ENCODE measurements around the gene SNCA.

SNCA gene

GRCh38 chr4:89707467-89707866 is 129.5 kb downstream of the SNCA start:
- no peak for DNase-seq (ENCODE audit: low read depth)

GRCh38 chr4:89704651-89705395 is 132.1 kb downstream of the SNCA start:
- no peak for DNase-seq (ENCODE audit: low read depth)

GRCh38 chr4:89703829-89704590 is 133.0 kb downstream of the SNCA start:
- no peak for DNase-seq (ENCODE audit: low read depth)

DNA sequence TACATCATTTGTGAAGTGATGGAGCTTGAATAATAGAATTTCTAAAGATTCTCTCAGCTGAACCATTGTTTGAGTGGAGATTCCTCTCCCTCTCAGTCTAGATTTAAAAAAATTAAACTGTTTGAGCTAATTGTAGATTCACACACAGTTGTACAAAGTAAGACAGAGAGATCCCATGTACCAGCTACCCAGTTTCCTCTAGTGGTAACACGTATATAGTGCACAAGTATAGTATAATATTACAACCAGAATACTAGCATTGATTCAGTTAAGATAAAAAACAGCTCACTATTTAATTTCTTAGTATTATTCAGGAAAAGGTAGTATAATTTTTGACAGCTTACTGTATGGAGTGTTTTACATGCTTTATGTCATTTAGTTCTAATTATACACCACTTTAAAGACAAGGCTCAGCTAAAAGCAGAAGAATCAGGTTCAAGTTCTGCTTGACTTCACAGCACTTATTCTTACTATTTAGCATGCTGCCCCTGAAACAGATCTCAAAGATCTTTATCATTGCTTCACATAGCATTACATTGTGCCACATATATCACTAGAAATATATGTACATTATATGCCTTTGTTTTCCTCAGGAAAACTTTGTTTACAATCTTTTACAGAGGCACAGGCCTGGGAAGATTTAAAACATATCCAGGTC is 136.1 kb downstream of the SNCA start:
- no peak for DNase-seq (ENCODE audit: low read depth)

GRCh38 chr4:89685690-89686089 is 151.3 kb downstream of the SNCA start:
- DNase-seq (ENCODE audit: low read depth), result no peak

DNA sequence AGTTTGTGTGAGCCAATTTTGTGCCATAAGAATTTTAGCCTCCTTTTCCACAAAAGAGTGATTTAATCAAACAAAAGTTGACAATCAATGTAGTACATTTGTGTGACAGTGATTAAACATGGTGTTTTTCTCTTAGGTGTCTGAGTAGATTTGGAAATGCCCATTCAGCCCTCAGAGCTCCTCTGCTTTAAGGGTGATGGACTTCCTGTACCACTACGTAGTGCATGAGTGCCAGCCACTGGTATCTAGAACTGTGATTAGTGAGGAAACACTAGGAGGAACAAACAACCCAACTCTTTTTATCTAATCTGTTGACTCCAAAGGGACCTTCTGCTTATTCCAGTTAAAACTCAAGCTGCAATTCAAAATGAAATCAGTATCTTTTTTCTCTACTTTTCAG is 151.7 kb downstream of the SNCA start:
- no peak for DNase-seq (ENCODE audit: low read depth)

DNA sequence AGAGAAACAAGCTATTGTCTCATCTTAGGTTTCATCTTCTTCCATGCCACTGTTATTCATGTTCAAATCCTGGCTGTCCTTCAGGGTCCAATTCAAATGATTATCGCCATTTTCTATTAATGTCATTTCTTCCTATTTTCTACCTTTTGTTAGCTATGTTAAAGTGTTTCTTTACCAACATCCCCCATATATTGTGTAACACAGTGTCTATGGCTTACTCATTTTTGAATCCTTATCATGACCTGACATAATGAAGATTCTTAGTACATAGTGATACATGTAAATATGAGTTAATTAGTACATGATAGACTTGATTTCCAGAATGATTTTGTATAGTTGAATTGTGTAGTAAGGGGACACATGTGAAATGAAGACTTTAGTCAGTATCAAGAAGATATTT is 152.4 kb downstream of the SNCA start:
- DNase-seq (ENCODE audit: low read depth), result no peak

- DNase-seq (ENCODE audit: low read depth), result no peak
Measured at GRCh38 chr4:89682808-89683207, 154.2 kb downstream of the SNCA start.

DNA sequence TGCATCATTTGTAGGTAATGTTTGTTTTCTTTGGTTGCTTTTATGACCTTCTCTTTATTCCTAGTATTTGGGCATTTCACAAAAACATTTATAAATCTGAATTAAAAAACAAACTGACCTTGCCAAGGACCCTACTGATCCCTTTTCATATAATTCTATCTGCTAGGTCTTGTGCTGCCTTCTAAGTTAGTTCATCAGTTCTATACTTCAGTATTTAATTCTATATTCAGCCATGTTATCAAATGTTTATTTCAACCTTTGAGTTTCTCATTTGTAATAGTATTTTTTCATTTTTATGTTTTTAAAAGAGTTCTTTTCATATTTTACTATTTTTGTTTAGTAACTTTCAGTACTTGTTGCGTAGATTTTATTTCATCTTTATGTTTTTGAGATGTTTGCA is 155.3 kb downstream of the SNCA start:
- DNase-seq (ENCODE audit: low read depth), result no peak

- no peak for DNase-seq (ENCODE audit: low read depth)
Measured at GRCh38 chr4:89681219-89681618, 155.7 kb downstream of the SNCA start.

- DNase-seq (ENCODE audit: low read depth), result no peak
Measured at GRCh38 chr4:89674876-89675459, 162.0 kb downstream of the SNCA start.

Data from stimulated activated CD8-positive, alpha-beta memory T cell treated with anti-CD3 and anti-CD28 coated beads, Interleukin-7, amount 100 ng/mL, for 24 hours (primary cell).